ACHN (cell line): Measurements from ENCODE around the gene EPC1.

ENCODE experiments used
- DNase-seq: peaks from one replicate; pipeline ENCODE4 v3.0.0-alpha.2; 2015
- in situ Hi-C: cut with HindIII; loops from 2 replicates; pipeline ENCODE4 v1.10.0; 2017; ENCODE audit warnings: low sequenced_read_pairs, low pct_ligation_motif_present, low pct_unique_long_range_greater_than_20kb

The EPC1 gene

DNA sequence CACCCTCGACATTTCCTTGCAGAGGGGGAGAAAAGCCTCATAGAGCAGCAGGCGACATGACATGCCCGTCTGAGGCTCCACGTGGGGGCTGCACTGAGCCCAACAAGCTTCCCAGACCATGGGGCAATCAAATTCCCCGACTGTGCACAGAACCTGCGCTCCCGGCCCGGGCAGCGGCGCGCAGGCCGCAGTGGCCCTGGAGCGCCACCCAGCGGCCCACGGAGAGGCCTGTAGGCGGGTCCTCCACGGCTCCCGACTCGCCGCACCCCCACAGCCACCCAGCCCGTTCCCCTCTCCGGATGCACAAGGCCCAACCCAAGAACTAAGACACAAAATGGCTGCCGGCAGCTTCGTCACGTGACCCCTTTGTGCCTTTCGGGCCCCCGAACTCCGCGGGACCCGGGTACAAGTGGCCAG lies 816 bp downstream of the EPC1 start:
- DNase-seq: peak; percentile 91
- in situ Hi-C loops: no loop called here

DNA sequence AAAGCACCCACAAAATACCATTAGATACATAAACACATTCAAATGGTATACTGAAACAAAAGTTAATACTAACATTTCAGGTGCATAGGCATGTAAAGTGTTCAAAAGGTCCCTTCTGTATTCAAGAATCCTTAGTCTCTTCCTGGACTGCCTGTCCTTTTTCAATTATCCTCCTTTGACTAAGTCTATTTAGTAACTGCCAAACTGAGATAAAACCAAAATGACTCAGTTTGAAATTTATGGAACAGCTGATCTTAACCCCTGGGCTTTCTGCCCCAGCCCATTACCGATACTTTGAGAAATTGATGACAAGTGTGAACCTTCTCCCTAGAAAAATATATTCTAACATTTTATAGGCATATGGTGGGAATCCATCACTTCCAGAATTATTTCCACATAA lies 5.4 kb downstream of the EPC1 start:
- DNase-seq: no peak
- in situ Hi-C loops: no loop called here

DNA sequence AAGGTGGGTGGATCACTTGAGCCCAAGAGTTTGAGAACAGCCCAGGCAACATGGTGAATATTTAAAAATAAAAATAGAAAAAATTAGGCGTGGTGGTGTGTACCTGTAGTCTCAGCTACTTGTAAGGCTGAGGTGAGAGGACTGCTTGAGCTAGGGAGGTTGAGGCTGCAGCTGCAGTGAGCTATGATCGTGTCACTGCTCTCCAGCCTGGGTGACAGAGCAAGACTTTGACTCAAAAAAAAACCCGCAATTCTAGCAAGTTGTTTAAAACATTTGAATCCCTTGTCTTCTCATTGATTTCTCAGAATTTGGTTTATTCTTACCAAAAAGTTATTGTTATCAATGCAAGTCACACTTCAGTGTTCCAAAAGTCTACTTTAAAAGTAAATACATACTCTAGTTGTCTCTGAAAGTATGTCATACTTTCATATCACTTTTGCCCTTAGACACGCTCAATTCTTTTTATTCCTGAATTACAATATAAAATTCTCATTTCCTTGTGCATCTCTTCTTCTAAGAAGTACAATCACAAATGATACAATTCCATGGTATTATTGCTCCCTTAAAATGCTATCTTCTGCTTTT lies 6.3 kb downstream of the EPC1 start:
- in situ Hi-C loops: no loop called here
- DNase-seq: no peak

DNA sequence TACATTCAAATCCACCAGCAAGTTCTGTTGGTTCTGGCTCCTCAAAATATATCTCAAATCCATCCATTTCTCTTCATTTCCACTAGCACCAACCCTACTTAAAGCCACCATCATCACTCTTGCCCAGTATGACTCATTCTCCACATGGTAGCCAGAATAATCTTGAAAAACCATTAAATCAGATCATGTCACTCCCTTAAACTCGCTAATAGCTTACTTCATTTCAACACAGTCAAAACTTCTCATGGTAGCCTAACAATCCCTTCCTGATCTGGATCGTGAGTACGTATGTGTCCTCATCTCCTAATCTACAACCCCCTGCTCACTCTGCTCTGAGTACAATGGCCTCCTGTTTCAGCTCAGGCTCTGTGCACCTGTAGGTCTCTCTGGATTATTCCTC lies 8.7 kb downstream of the EPC1 start:
- DNase-seq: no peak

DNA sequence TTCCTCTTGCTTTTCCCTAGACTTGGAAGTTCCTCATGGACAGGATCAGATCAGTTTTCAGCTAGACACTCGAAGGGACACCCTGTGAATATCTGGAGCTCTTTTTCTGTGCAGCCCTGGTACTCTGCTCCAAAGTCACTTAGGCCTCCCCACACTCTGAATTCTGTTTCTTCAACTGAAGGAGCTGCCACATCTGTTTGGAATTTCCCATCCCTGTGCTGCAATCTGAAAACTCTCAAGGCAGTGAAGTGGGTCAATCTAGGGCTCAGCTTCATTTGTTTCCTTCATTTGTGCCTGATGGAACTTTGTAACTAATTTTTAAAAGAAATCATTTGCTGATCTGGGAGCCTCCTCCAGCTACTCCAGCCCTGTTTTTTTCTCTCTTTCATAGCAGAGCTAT lies 9.6 kb downstream of the EPC1 start:
- in situ Hi-C loops: no loop called here

More for the DNA sequence above, 8.7 kb downstream of the EPC1 start:
- in situ Hi-C loops: no loop called here

DNA sequence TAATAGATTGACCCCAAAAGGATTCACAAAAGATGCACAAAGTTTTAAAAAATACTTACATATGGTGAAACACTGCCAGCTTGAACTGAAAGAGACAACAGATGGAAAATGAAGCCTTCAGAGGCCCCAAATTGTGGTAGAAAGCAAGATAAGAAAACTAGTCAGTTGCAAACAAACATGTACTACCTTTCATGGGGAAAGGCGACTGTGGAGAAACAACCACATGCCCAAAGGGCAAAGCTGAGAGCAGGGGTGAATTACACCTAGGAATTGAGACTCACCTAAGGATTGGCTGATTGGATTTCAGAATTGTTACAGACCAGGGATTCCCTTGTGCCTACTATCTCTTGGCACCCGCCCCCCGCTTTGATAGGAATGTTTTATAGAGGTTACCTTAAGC lies 13.1 kb downstream of the EPC1 start:
- no peak for DNase-seq
- in situ Hi-C loops: no loop called here

More for the DNA sequence above, 9.6 kb downstream of the EPC1 start:
- no peak for DNase-seq

DNA sequence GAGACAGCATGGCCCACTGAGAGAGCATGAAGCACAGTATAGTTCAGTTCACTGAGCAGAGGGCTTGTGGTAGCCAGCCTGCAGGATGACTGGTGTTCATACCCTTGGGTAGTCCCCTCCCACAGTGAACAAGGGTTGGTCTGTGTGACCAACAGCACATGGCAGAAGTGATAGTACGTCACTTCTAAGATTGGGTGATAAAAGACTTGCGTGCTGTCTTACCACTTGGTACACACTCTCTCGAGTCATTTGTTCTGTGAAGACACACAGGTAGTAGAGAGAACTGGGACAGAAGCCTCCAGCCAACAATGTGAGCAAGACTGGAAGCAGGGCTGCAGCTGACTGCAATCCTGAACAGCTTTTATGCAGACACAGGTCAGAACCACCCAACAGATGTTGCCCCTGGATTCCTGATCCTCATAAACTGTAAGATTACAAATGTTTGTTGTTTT lies 14.6 kb downstream of the EPC1 start:
- in situ Hi-C loops: no loop called here
- DNase-seq: no peak

DNA sequence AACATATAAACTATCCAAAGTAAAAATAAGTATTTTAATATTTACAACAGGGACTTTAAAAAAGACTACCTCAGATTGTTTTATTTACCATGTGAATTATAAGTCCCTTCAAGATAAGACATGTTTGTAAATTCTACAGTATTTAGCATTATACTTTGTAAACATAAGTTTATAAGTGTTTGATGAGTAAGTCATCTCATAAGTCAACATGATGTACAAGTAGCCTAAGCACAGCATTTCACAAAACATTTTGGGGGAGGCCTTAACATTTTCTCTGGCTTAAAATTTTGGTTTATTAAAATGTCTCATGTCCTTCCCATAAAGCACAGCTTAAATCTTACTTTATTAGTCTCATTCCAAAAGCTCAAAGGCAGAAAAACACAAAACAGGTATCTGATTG lies 15.4 kb downstream of the EPC1 start:
- no peak for DNase-seq
- in situ Hi-C loops: no loop called here

DNA sequence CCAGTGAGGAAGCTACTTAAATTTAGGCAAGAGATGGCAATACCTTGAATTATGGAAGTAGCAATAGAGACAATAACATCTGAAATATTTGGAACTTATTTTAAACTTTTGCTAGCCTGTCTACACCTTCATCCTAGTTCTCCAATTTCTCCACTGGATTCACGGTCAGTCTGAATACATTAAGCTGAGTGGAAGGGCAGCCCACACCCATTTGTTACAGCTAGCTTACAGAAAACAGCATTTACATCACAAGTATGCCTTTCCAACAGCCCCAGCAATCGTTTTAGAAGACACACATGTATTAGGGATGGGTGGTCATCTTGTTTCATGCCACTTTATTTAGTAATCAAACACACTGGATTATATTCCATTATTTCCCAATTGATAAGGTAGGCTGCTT lies 16.7 kb downstream of the EPC1 start:
- in situ Hi-C loops: no loop called here
- DNase-seq: no peak

DNA sequence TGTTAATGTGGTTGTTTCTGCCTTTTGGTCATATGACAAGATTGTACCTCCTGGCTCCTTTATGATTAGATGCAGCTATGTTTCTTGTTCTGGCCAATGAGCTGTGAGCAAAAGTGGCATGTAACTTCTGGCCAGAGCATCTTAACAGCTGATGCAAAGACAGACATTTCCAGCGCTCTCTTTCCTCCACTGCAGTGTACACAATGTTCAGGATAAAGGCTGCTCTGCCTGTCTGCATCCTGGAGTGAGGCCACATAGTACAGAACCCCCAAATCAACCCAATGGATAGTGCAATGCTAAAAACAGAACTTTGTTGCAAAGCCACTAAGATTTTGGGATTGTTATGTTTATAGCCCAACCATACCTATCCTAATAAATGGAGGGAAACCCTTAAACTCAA lies 17.9 kb downstream of the EPC1 start:
- in situ Hi-C loops: no loop called here
- DNase-seq: no peak

DNA sequence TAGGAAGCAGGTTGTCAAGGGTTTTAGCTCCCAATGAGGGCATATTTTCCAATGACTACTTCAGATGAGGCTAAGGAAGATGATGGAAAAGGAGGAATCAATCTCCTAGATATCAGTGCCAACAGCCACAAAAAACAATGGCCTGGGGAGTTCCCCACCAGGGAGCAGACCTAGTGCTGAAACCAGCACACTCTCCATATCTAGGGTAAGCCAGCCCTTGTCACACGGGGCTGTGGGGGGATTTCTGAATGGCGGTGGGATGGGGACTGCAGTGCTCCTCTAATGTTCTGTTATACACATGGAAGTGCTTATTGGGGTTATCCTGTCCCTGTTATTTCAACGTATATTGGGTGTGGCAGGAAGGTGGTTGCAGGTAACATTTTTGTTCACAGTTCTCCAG lies 18.5 kb downstream of the EPC1 start:
- in situ Hi-C loops: no loop called here
- DNase-seq: no peak

DNA sequence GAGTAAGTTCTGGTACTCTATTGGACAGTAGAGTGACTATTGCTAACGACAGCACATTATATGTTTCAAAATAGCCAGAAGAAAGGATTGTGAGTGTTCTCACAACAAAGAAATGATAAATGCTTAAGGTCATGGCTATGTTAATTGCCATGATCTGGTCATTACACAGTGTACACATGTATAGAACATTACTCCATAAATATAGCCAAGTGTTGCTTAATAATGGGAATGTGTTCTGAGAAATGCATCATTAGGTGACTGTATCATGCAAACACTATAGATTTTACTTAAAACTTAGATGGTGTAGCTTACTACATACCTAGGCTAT lies 19.6 kb downstream of the EPC1 start:
- no peak for DNase-seq
- in situ Hi-C loops: no loop called here

DNA sequence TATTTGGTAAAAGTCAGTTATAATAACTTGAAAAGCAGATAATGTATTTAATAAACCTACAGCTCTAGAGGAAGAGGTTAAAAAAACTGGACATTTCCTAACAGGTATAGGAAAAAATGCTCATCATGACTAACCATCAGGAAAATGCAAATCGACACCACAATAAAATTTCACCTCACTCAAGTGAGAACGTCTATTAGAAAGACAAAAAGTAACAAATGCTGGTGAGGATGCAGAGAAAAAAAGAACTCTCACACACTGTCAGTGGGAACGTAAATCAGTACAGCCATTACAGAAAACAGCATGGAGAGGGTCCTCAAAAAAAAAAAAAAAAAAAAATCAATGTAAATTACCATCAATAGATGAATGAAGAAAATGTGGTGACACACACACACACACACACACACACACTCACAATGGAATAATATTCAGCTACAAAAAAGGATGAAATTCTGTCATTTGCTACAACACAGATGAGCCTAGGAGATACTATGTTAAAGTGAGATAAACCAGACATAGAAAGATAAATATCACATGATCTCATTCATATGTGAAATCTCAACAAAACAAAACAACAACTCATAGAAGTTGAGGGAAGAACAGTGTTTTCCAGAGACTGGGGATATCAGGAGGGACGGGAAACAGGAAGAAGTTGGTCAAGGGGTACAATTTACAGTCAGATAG lies 20.1 kb downstream of the EPC1 start:
- DNase-seq: no peak
- in situ Hi-C loops: no loop called here

DNA sequence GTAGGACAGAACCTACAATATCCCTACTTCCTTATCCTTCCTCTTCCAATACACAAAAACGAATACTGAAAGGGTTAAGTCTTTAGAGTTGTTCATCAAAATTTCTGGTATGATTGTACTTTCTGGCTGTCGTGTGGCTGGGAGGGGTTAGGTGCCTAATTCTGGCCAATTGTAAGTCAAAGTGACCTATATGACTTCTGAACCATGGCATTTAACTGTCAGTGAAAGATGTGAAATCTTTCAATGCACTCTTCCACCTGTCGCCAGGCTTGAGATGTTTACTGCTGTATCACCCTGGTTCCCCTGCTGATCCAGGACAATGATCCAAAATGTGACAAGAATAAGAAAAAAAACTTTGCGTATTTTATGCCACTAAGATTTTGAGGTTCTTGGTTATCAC lies 20.8 kb downstream of the EPC1 start:
- DNase-seq: no peak
- in situ Hi-C loops: no loop called here

DNA sequence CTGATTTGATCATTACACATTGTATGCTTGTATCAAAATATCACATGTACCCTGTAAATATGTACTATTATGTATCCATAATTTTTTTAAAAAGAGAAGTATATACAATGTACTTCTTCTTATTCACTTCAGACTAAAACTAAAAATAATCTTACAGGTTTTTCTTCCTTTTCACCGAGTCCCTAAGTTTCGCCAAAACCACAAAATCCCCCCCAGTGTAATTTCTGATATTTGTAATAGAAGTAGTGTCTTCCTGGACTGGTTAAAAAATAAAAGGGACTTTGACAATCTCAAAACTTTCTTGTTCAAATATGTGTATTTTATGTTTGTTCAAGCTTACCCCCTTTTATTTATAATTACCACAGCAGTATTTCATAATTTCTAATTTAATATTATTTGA lies 23.9 kb downstream of the EPC1 start:
- in situ Hi-C loops: no loop called here
- DNase-seq: no peak

DNA sequence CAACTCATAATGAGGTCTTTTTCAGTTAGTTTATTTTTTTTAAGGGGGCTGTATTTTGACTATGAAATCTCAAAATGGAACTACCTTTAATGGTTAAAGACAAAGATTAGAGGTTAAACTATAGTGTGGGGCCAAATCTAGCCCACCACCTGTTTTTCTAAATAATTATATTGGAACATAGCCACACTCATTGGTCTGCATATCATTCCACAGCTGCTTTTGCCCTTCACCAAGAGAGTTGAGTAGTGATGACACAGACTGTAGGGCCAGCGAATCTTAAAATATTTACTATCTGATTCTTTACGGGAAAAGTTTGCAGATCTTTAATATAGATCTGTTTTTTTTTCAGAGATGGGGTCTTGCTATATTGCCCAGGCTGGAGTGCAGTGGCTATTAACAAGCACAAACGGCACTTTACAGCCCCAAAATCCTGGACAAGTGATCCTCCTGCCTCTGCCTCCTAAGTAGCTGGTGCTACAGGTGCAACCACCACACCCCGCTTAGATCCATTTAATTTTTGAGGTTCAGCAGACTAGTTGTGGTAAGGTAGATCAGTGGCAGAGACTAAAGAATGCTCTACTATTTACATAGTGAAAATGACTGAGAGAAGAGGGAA lies 25.8 kb downstream of the EPC1 start:
- in situ Hi-C loops: no loop called here
- DNase-seq: no peak

DNA sequence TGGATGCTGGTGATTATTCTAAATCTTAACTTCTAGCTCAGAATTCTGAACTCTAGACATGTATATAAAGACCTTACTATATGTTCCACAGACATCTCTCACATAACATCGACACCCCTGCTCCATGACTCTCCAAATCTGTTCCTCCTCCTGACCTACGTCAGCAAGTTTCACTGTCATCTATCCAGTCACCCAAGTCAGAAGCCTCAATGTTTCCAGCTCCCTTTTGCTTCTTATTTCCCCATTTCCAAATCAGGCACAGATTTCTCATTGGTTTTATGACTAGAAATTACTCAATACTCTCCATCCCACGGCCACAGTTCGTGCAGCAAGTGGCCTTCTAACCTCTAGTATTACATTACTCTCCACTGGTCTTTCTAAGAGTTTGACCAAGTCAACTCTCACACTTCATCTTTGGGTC lies 28.5 kb downstream of the EPC1 start:
- in situ Hi-C loops: no loop called here
- DNase-seq: no peak

DNA sequence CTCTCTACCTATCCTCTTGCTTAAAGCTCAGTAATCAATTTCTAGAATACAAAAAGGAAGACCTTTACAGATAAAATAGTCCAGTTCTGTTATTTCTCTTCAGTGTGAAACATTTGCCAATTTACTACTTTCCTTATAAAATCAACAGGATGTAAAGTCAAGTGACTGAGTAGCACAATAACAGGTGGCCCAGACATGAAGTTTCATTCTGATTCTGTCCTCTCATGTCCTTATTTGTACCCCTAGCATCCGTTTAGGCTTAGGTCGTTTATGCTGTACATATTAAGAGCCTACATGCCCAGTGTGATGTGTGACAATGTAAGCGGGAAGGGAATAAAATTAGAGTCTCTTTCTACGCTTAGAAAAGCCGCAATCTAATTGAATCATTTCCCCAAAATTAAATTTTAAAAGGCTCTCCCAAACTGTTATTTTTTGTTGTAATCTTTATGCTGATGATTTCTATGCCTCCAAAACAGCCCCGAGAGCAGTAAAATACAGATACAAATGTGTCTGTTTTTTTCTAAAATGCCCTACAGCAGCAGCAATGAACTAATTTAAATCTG lies 29.1 kb downstream of the EPC1 start:
- in situ Hi-C loops: no loop called here
- no peak for DNase-seq

DNA sequence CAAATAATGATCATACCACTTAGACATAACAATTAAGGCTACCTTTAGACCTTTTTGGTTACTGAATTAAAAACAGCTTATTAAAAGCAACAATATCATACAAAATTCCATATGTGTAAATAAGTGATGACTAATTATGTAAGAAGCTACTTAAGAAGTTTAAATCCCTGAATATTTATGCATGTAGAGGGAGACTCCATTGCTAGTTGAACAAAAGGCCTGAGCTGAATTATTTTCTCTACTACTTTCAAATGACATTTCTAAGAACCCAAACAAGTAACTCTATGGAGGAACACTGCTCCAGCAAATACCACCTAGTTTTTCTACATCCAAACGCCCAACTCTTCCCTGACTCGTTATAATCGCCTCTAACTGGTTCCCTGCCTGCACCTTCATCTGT lies 31.5 kb downstream of the EPC1 start:
- in situ Hi-C loops: no loop called here
- DNase-seq: no peak

DNA sequence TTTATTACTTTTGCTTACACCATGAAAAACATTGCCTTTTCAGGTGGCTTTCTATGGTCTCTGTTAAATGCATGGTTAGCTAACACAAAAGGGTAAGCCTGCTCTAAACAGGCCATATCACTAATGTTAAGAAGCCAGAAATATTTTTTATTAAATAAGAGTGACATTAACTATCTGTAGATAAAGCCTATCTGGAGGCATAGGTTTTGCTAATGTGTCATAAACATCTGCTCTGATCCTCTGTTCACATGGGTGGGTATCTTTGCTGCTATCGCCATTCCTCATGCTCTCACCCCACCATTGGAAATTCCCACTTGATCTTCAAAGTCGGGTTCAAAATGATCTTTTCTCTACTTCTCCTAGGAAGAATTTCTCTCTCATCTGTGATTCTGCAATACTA lies 32.4 kb downstream of the EPC1 start:
- in situ Hi-C loops: no loop called here
- DNase-seq: no peak
